ENCODE results near the gene PHF3. TPM values are rescaled to one million over a fixed set of nuclear protein-coding genes. Genes with fewer than 3 reads are reported as not detected.

The PHF3 gene
- total RNA-seq, 1 experiment from 2014 or later: 56.4 TPM

GRCh38 chr6:63624091-63624490 lies 11.5 kb upstream of the PHF3 start:
- no peaks in the 10 kb centered on the region for H3K4me1 Mint-ChIP-seq
- H3K27ac Mint-ChIP-seq: no peak overlapping the region
- TF ChIP-seq PRRX2 (CRISPR knock-in tag; IDR thresholded peaks at IDR 0.05): no peak
- CTCF ChIA-PET: no interaction called here
- POLR2A ChIA-PET: no interaction called here
- H3K36me3 Mint-ChIP-seq: no peaks in the 10 kb centered on the region
- no peak for DNase-seq (ENCODE audit: low spot score)
- H3K9me3 Mint-ChIP-seq: no peaks in the 10 kb centered on the region
- no peak overlapping the region for H3K4me3 Mint-ChIP-seq
- H3K27me3 Mint-ChIP-seq (ENCODE audit: low read depth): peaks cover 25% of the 10 kb centered on the region
- ATAC-seq: no peak

DNA sequence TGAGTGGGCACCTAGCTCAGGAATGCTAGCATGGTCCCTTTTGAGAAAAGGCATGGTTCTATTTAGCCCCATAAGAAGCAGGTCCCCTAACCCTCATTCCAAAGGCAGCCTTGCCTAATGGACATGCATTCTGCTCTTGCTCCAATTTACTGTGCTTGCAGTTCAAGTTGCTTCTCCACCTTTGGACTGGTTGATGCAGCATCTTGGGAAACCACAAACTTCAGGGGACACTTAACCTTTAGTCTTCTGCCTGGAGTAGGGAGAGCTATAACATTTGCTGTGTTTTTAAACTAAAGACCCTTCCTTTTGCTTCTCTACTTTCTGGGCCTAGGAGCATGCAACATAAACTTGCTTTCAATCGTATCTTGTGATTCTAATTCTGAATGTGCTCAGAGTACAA lies 5.1 kb upstream of the PHF3 start:
- Mint-ChIP-seq H3K4me3 (no peak overlapping the region), H3K27ac (no peak overlapping the region), H3K27me3 (ENCODE audit: low read depth) (peaks cover 68% of the 10 kb centered on the region), H3K36me3 (no peaks in the 10 kb centered on the region), H3K4me1 (peaks cover 15% of the 10 kb centered on the region), H3K9me3 (no peaks in the 10 kb centered on the region)
- no peak for ATAC-seq
- ChIA-PET POLR2A (no interaction called here), CTCF (interaction anchor here (1.0 kb wide), 1 partner anchor 32 kb away, joined by 3 read pairs; no protein-coding TSS in a partner anchor)
- DNase-seq (ENCODE audit: low spot score): no peak
- TF ChIP-seq, protein P1, sequence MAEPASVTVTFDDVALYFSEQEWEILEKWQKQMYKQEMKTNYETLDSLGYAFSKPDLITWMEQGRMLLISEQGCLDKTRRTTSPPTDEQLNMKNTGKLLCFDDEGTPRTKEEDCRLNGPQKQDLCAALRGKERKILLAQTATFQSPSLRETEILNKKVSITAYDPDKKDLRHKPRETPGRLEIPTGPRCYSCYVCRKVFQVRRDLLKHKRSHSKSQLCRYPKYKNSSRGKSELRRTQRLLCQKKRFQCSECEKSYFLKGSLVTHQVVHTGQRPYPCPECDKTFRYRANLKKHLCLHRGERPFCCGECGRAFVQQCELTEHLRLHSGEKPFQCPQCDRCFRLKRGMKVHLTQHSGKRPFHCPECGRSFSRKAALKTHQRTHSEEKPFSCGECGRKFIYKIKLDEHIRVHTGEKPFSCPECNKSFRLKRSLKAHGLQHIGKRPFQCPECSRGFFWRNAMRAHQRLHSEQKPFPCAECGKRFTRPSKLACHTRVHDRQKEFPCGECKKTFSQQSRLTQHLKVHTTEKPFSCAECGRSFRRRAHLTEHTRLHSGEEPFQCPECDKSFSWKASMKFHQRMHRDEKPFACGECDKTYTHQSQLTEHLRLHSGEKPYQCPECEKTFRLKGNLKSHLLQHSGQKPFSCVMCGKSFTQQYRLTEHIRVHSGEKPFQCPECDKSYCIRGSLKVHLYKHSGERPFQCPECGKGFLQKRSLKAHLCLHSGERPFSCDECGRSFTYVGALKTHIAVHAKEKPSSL (CRISPR knock-in tag; conservative IDR thresholded peaks at IDR 0.05): no peak
- TF ChIP-seq, protein P2, sequence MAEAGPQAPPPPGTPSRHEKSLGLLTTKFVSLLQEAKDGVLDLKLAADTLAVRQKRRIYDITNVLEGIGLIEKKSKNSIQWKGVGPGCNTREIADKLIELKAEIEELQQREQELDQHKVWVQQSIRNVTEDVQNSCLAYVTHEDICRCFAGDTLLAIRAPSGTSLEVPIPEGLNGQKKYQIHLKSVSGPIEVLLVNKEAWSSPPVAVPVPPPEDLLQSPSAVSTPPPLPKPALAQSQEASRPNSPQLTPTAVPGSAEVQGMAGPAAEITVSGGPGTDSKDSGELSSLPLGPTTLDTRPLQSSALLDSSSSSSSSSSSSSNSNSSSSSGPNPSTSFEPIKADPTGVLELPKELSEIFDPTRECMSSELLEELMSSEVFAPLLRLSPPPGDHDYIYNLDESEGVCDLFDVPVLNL (CRISPR knock-in tag; IDR thresholded peaks at IDR 0.05; ENCODE audit: borderline replicate concordance, low read depth): no peak
- TF ChIP-seq RORB (CRISPR knock-in tag; IDR thresholded peaks at IDR 0.05) (no peak), ZNF532 (CRISPR knock-in tag; IDR thresholded peaks at IDR 0.05; ENCODE audit: borderline replicate concordance) (no peak), TEAD1 (CRISPR knock-in tag; IDR thresholded peaks at IDR 0.05) (no peak), KAT7 (CRISPR knock-in tag; IDR thresholded peaks at IDR 0.05; ENCODE audit: borderline replicate concordance) (no peak), GRHL2 (CRISPR knock-in tag; IDR thresholded peaks at IDR 0.05; ENCODE audit: insufficient replicate concordance, severe bottlenecking) (no peak), SOX15 (CRISPR knock-in tag; IDR thresholded peaks at IDR 0.05) (no peak)
- TF ChIP-seq, protein P3, sequence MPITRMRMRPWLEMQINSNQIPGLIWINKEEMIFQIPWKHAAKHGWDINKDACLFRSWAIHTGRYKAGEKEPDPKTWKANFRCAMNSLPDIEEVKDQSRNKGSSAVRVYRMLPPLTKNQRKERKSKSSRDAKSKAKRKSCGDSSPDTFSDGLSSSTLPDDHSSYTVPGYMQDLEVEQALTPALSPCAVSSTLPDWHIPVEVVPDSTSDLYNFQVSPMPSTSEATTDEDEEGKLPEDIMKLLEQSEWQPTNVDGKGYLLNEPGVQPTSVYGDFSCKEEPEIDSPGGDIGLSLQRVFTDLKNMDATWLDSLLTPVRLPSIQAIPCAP (CRISPR knock-in tag; IDR thresholded peaks at IDR 0.05): no peak
- TF ChIP-seq, protein P4, sequence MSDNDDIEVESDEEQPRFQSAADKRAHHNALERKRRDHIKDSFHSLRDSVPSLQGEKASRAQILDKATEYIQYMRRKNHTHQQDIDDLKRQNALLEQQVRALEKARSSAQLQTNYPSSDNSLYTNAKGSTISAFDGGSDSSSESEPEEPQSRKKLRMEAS (CRISPR knock-in tag; IDR thresholded peaks at IDR 0.05): no peak
- TF ChIP-seq, protein P5, sequence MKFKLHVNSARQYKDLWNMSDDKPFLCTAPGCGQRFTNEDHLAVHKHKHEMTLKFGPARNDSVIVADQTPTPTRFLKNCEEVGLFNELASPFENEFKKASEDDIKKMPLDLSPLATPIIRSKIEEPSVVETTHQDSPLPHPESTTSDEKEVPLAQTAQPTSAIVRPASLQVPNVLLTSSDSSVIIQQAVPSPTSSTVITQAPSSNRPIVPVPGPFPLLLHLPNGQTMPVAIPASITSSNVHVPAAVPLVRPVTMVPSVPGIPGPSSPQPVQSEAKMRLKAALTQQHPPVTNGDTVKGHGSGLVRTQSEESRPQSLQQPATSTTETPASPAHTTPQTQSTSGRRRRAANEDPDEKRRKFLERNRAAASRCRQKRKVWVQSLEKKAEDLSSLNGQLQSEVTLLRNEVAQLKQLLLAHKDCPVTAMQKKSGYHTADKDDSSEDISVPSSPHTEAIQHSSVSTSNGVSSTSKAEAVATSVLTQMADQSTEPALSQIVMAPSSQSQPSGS (CRISPR knock-in tag; IDR thresholded peaks at IDR 0.05; ENCODE audit: borderline replicate concordance, low read depth): no peak
- TF ChIP-seq, protein P6, sequence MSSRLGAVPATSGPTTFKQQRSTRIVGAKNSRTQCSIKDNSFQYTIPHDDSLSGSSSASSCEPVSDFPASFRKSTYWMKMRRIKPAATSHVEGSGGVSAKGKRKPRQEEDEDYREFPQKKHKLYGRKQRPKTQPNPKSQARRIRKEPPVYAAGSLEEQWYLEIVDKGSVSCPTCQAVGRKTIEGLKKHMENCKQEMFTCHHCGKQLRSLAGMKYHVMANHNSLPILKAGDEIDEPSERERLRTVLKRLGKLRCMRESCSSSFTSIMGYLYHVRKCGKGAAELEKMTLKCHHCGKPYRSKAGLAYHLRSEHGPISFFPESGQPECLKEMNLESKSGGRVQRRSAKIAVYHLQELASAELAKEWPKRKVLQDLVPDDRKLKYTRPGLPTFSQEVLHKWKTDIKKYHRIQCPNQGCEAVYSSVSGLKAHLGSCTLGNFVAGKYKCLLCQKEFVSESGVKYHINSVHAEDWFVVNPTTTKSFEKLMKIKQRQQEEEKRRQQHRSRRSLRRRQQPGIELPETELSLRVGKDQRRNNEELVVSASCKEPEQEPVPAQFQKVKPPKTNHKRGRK (CRISPR knock-in tag; IDR thresholded peaks at IDR 0.05; ENCODE audit: borderline replicate concordance): no peak
